HL-60/S4 treated with phorbol 12-myristate 13-acetate at 8.2 ng/mL for 4 days and 3 days (cell line): ENCODE data around the gene FOXC1.

Experiments
- in situ Hi-C: fragments of 300-500 bp; cut with MboI; formaldehyde crosslinking; loops from 2 replicates; pipeline ENCODE4 v1.15.0; 2022; ENCODE audit warnings: low sequenced_read_pairs

Gene FOXC1

DNA sequence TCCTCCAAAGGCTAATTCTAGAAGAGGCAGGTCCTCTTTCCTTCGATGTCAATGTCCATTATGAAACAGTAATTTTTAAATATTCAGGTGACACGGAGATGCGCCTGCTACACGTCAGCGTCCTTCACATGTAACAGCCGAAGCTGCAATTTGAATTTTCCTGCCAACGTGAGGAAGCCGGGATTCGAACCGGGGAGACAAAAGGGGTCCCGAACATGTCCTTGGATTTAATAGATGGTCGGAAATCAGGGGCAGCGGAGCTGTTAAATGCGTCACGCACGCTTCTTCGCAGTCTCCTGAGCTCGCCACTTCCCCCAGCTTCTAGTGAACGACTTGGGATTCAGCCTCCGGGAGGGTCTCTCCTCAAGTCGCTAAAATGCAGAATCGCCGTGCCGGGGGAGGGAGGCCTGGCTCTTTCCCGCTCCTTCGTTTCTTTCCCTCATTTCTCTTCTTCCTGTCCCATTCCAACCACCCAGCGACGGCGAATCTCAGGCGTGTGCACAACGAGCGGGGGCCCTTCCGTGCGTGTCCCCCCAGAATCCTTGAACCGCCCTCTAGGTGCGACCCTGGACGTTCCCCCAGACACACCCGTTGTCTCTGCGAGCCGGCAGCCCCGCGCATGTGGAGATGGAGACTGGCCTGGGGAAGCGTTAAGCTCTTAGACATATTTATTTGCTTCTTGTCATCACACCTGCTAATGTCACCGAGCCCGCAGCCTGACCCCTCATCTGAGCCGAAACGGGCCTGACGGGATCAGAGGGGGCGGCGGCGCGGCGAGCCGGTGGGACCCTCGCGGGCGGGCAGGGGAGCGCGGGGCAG lies 1.3 kb upstream of the FOXC1 start:
- in situ Hi-C loops = no loop called here

DNA sequence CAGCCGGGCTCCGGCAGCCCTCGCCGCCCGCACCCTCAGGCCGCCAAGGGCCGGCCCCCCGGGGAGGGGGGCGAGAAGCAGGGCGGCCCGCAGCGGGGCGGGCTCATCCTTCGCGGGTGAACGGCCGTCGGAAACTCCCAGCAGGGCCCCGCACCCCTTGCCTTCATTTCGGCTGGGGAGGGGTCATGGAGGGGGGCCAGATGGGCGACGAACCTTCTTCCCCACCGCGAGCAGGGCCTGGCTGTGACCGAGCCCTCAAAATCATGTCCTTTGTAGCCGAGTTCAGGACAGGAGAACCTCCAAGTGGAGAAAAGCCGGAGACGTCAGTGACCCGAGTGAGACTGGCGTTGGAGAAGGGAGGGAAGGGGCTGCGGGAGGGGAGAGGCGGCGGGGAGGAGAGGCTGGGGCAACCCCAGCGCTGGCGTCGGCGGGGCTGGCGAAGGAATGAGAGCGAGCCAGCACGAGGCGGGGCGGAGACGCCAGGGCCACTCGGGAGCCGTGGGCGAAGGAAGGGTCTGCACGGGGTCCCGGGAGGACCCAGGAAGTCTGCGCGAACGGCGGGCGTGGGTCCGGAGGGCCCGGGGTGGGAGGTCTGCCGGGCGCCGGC lies 571 bp upstream of the FOXC1 start:
- in situ Hi-C loops = no loop called here

DNA sequence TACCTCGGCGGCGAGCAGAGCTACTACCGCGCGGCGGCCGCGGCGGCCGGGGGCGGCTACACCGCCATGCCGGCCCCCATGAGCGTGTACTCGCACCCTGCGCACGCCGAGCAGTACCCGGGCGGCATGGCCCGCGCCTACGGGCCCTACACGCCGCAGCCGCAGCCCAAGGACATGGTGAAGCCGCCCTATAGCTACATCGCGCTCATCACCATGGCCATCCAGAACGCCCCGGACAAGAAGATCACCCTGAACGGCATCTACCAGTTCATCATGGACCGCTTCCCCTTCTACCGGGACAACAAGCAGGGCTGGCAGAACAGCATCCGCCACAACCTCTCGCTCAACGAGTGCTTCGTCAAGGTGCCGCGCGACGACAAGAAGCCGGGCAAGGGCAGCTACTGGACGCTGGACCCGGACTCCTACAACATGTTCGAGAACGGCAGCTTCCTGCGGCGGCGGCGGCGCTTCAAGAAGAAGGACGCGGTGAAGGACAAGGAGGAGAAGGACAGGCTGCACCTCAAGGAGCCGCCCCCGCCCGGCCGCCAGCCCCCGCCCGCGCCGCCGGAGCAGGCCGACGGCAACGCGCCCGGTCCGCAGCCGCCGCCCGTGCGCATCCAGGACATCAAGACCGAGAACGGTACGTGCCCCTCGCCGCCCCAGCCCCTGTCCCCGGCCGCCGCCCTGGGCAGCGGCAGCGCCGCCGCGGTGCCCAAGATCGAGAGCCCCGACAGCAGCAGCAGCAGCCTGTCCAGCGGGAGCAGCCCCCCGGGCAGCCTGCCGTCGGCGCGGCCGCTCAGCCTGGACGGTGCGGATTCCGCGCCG lies 994 bp downstream of the FOXC1 start:
- in situ Hi-C loops = no loop called here

DNA sequence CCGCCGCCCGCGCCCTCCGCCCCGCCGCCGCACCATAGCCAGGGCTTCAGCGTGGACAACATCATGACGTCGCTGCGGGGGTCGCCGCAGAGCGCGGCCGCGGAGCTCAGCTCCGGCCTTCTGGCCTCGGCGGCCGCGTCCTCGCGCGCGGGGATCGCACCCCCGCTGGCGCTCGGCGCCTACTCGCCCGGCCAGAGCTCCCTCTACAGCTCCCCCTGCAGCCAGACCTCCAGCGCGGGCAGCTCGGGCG lies 1.5 kb downstream of the FOXC1 start:
- in situ Hi-C loops = no loop called here

DNA sequence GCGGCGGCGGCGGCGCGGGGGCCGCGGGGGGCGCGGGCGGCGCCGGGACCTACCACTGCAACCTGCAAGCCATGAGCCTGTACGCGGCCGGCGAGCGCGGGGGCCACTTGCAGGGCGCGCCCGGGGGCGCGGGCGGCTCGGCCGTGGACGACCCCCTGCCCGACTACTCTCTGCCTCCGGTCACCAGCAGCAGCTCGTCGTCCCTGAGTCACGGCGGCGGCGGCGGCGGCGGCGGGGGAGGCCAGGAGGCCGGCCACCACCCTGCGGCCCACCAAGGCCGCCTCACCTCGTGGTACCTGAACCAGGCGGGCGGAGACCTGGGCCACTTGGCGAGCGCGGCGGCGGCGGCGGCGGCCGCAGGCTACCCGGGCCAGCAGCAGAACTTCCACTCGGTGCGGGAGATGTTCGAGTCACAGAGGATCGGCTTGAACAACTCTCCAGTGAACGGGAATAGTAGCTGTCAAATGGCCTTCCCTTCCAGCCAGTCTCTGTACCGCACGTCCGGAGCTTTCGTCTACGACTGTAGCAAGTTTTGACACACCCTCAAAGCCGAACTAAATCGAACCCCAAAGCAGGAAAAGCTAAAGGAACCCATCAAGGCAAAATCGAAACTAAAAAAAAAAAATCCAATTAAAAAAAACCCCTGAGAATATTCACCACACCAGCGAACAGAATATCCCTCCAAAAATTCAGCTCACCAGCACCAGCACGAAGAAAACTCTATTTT lies 2.0 kb downstream of the FOXC1 start:
- in situ Hi-C loops = no loop called here

DNA sequence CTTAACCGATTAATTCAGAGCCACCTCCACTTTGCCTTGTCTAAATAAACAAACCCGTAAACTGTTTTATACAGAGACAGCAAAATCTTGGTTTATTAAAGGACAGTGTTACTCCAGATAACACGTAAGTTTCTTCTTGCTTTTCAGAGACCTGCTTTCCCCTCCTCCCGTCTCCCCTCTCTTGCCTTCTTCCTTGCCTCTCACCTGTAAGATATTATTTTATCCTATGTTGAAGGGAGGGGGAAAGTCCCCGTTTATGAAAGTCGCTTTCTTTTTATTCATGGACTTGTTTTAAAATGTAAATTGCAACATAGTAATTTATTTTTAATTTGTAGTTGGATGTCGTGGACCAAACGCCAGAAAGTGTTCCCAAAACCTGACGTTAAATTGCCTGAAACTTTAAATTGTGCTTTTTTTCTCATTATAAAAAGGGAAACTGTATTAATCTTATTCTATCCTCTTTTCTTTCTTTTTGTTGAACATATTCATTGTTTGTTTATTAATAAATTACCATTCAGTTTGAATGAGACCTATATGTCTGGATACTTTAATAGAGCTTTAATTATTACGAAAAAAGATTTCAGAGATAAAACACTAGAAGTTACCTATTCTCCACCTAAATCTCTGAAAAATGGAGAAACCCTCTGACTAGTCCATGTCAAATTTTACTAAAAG lies 2.7 kb downstream of the FOXC1 start:
- in situ Hi-C loops = no loop called here

DNA sequence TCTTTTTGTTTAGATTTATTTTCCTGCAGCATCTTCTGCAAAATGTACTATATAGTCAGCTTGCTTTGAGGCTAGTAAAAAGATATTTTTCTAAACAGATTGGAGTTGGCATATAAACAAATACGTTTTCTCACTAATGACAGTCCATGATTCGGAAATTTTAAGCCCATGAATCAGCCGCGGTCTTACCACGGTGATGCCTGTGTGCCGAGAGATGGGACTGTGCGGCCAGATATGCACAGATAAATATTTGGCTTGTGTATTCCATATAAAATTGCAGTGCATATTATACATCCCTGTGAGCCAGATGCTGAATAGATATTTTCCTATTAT lies 3.2 kb downstream of the FOXC1 start:
- in situ Hi-C loops = no loop called here

DNA sequence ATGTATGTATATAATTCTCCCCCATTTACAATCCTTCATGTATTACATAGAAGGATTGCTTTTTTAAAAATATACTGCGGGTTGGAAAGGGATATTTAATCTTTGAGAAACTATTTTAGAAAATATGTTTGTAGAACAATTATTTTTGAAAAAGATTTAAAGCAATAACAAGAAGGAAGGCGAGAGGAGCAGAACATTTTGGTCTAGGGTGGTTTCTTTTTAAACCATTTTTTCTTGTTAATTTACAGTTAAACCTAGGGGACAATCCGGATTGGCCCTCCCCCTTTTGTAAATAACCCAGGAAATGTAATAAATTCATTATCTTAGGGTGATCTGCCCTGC lies 3.6 kb downstream of the FOXC1 start:
- in situ Hi-C loops = no loop called here

DNA sequence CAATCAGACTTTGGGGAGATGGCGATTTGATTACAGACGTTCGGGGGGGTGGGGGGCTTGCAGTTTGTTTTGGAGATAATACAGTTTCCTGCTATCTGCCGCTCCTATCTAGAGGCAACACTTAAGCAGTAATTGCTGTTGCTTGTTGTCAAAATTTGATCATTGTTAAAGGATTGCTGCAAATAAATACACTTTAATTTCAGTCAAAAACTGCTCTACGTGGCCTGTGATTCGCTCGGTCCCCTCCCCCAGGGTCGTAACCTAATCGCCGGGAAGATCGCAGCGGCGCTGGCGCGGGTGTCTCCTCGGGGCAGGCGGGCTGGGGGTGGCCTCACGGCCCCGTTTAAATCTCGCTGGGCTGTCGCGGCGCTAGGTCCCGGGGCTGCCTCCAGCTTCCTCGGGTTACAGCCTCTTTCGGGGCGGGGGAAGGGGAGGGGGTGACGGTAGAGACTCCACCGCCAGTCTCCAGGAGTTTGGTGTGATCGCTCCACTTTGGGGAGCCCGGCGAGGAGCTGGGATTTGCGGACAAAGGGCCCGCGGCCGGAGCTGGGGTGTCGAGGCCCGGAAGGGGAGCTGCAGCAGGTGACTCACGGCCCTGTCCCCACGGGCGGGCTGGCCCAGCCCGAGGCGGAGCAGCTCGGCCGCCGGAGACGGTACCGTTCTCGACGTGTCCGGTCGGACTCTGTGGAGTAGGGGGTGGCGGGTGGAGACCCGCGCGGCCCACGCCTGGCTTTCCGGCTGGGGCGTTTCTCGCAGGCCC lies 4.2 kb downstream of the FOXC1 start:
- in situ Hi-C loops = no loop called here

DNA sequence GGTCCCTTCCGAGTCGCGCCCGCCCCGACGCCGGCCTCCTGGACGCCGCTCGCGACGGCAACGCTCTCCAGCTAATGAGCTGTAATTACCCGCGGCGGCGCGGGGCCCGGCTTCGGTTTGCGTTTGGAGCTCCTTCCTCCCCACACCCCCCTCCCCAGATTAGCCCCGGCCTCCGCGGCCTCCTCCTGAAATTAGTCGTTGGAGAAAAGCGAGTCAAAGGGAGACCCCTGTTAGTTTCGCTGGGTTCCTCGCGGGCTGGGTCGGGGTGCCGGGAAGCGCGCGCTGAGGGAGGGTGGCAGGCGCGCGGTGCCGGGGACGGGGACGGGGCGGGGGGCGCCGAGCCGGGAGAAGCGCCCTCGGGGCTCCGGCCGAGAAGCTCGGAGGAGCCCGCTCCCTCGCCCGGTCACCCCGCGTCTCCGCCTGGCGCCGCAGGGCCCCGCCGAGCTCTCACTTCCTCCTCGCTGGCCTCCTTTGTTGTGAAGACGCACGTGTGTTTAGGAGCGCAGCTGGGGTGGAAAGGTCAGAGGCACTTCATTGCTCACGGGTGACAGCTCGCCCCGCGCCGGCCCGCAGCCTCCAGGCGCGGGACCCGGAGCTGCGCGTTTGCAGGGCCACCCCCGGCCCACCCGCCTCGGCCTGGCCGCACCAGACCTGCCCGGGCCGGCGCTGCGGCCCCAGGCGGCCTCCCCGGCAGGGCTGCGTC lies 4.9 kb downstream of the FOXC1 start:
- in situ Hi-C loops = no loop called here

DNA sequence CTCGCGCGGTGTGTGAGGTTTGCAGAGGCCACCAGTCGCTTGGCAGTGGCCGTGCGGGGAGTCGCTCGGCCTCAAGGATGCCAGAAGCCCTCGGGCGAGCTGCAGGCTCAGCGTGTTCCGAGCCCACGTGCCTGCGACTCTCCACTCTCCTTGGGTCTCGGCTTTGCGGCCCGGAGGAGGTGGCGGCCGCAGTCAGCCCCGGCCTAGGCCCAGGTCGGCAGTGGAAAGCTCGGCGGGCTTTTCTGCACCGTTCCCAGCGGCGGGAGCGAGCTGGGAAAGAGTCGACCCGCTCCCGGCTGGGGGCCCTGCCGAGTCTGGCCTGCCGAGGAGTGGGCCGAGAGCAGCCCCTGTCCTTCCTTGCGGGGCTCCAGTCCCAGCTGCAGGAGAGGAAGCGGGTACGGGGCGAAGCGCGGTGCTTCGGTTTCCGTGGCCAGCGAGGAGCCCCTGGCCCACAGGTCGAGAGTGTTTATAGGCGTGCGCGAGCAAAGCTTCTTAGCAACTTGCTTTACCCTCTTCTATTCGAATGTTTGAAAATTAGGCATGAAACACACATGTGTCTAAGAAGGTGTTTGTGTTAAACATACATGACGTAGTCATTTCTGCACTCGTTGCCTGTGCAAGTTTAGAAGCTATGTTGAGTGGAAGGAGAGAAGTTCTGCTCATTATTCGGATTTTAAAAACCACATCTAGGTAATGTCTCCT lies 5.6 kb downstream of the FOXC1 start:
- in situ Hi-C loops = no loop called here

DNA sequence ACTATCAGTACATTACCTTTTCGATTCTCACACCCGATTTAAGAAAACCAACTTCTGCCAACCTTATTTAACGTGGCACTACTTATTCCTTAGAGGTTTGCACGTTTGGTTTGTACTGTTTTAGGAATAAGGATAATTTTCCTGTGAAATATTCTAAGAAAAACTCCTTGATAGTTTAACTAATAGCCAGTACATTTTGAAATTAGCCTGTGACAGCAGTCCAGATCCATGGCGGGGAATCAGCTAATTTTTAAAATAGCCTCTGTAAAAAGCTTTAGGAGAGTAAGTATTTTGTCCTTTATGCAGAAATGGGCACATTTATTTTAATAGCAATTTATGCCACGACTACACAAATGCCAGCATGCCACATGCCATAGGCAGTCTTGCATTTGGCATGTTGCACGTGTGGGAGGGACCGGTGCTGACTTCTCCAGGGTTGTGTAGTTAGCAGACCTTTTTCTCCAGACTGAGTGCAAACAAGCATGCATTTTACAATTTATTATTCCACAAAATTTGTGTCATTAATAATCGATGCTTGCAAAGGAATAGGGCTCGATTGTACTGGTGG lies 6.2 kb downstream of the FOXC1 start:
- in situ Hi-C loops = no loop called here

DNA sequence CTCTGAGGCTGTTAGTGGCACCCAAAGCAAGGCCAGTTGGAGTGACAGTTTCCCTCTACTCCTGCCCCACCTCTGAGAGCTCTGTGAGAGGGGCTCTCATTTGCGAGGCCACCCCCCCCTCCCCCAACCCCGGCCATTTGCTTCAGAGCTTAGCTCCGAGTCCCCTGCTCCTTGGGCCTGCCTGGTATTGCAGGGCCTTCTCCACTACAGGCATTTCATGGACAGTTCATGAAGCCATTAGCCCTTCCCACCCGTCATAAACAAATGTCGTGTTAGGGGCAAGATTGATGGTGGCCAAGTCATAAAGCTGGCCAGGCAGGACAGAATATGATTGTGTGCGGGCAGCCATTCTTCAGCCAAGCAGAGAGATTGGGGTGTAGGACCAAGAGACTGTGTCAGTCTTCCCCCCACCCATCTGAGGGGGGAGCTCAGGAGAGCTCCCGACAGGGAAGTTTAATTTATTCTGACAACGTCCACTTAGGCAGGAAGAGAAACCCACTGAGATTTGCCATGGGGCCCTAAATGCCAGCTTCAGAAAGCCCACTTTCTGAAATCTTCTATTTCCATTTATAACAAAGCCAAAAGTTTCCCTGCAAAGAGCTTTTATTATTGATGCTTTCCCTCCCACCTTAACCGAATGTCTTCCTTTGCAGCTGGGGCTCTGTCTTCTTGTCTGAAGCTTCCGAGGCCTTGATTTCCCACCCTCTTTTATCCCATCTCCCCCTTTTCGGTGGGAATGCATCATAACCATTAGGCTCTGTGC lies 7.2 kb downstream of the FOXC1 start:
- in situ Hi-C loops = no loop called here

DNA sequence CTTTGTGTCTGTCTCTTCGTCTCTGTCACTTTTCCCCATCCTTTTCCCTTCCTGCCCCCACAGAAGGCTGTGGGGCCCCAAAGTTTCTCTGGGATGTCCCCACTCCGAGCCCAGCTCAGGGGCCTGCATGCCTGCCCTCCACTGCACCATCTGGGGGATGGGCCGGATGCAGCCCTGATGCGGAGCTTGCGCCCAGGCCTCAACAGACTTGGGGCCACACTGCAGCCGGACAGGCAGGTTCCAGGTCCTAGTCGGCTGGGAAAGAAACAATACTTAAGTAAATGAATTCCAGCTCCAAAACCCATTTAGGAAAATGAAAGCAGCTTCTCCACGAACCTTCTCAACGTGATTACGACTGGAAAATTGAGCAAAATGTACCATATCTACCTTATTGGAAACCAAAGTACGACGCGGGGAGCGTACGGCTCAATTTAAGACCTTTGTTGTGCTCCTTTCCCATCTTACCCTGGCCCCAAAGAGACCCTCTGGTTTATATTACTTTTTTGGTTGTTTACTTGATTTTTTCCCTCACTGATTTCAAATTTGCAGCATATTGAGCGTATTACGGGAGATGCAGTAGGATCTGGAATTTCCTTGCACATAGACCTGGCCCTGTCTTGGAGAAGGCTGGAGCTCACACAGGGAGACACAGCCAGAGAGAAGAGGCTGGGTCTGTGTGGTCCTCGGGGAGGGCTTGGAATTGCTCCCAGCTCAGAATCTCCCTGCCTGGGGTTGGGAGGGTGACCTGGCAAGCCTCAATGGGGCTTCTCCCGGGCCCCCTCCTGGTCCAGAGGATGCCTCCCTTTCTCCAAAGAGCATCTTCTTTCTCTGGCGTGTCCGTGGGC lies 8.0 kb downstream of the FOXC1 start:
- in situ Hi-C loops = no loop called here

DNA sequence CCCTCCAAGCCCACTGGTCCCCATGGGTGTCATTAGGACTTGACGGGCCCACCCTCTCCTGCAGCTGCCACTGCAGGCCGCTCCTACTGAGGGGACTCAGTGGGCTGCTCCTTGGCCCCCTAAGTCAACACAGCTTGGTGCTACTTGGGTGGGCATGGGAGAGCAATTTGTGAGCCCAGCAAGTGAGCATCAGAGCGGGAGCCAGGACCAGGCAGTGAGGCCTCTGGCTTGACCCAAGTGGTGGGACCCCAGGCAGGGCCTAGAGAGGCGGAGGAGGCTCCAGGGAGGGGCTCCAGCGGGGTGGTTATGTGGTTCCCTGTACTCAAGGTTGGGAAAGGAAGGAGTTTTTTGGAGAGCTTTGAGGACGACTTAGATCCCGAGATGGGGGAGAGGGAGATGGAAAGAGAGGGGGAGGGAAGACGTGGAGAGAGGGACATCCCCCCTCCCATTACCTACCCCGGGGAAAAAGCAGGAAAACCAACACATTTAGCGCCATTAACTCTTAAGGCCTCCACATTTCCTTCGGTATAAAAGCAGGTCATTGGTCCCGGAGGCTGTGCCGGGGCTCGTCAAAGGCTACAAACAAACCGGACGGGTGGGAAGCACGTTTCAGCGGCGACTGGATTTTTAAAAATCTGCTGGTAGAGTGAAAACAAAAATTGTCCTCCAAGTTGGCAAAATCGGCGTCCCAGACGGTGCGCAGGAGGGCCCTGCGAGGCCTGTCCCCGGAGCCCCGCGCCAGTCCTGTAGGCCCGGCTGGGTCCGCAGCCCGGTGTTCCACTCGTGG lies 8.8 kb downstream of the FOXC1 start:
- in situ Hi-C loops = no loop called here

DNA sequence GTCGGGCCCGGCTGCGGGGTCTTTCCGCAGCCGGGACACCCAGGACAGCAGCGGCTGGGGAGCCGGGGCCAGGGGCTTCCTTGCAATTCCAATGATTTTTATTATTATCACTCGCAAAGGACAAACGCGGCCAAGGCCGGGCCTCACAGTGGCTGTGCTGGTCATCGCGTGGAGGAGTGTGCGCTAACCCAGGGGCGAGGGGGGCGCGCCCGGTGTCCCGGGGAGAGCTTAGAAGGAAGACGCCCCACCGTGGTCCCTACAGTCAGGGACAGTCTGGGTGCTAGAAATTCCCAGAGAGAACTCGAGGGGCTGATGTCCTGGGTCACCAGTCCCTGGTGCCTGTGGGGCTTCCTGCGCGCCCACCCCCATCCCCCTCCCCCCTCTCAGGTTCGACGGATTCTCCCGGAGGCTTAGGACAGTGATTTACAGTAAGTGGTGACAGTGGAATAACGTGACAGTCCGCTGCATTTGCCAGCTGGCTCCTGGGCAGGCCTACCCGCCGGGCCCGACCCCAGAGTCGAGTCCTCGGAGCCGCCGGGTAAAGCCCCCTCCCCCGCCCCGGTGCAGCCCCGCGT lies 9.5 kb downstream of the FOXC1 start:
- in situ Hi-C loops = no loop called here
